Liver (tissue), 9 donors: ENCODE measurements around the gene DHRS1. TPM values are rescaled to one million over a fixed set of nuclear protein-coding genes. Genes with fewer than 3 reads are reported as not detected.

ENCODE experiments used
- DNase-seq: peaks from one replicate; pipeline ENCODE4 v3.0.0-alpha.2; 2017; ENCODE audit warnings: low spot score
- H3K27ac ChIP-seq, 2 donors: one replicate each; pipeline ENCODE4 v1.7.0; 2013; ENCODE audit warnings: inconsistent platforms in 2 of 2, low read length in 2 of 2, control low read depth in 1 of 2, low read depth in 1 of 2, mild to moderate bottlenecking in 1 of 2
- H3K27me3 ChIP-seq, 4 donors: one replicate each; pipeline versions ENCODE4 v1.6.1 to v1.7.0; 2013; ENCODE audit warnings: low read length in 3 of 4, inconsistent platforms in 1 of 4, mild to moderate bottlenecking in 1 of 4, moderate library complexity in 1 of 4; ENCODE audit not compliant: control insufficient read depth in 4 of 4, insufficient read depth in 4 of 4
- H3K36me3 ChIP-seq, 4 donors: one replicate each; pipeline versions ENCODE4 v1.6.1 to v1.7.0; 2013; ENCODE audit warnings: low read length in 3 of 4, mild to moderate bottlenecking in 3 of 4, low read depth in 1 of 4, moderate library complexity in 1 of 4; ENCODE audit not compliant: control insufficient read depth in 4 of 4, insufficient read depth in 3 of 4
- H3K4me1 ChIP-seq, 4 donors: one replicate each; pipeline versions ENCODE4 v1.6.1 to v1.7.0; 2013; ENCODE audit warnings: low read length in 3 of 4, mild to moderate bottlenecking in 3 of 4, moderate library complexity in 1 of 4; ENCODE audit not compliant: control insufficient read depth in 4 of 4, insufficient read depth in 4 of 4
- H3K4me3 ChIP-seq, 3 donors: one replicate each; pipeline versions ENCODE4 v1.6.1 to v1.7.0; 2013; ENCODE audit warnings: low read length in 3 of 3, control low read depth in 1 of 3, low read depth in 1 of 3, mild to moderate bottlenecking in 1 of 3
- H3K9ac ChIP-seq, 2 donors: one replicate each; pipeline ENCODE4 v1.7.0; 2013; ENCODE audit warnings: low read length in 2 of 2, mild to moderate bottlenecking in 2 of 2, moderate library complexity in 2 of 2, control low read depth in 1 of 2, low read depth in 1 of 2
- H3K9me3 ChIP-seq, 4 donors: one replicate each; pipeline versions ENCODE4 v1.6.1 to v1.7.0; 2013; ENCODE audit warnings: low read length in 3 of 4; ENCODE audit not compliant: control insufficient read depth in 4 of 4
- EGR1 ChIP-seq, 2 donors: IDR thresholded peaks; 2 replicates each; pipeline ENCODE4 v1.6.1; 2016 to 2018; ENCODE audit warnings: antibody characterized with exemption in 2 of 2, low read depth in 2 of 2
- FOXA1 ChIP-seq: IDR thresholded peaks from 2 replicates; pipeline ENCODE4 v1.6.1; 2016; ENCODE audit warnings: antibody characterized with exemption
- FOXA2 ChIP-seq: IDR thresholded peaks from 2 replicates; pipeline ENCODE4 v1.6.1; 2016; ENCODE audit warnings: antibody characterized with exemption
- HNF4A ChIP-seq, 2 donors: conservative IDR thresholded peaks; 2 replicates each; pipeline ENCODE4 v1.6.1; 2016; ENCODE audit warnings: antibody characterized with exemption in 2 of 2, mild to moderate bottlenecking in 2 of 2
- HNF4G ChIP-seq: IDR thresholded peaks from 2 replicates; pipeline ENCODE4 v1.6.1; 2016; ENCODE audit warnings: antibody characterized with exemption
- JUND ChIP-seq, 2 donors: IDR thresholded peaks; 2 replicates each; pipeline ENCODE4 v1.6.1; 2016; ENCODE audit warnings: antibody characterized with exemption in 2 of 2
- NR2F2 ChIP-seq: IDR thresholded peaks from 2 replicates; pipeline ENCODE4 v1.6.1; 2016; ENCODE audit warnings: antibody characterized with exemption
- RAD21 ChIP-seq, 2 donors: IDR thresholded peaks; 2 replicates each; pipeline ENCODE4 v1.6.1; 2016; ENCODE audit warnings: antibody characterized with exemption in 2 of 2, mild to moderate bottlenecking in 2 of 2
- RXRA ChIP-seq, 2 donors: IDR thresholded peaks; 2 replicates each; pipeline ENCODE4 v1.6.1; 2017 to 2018; ENCODE audit warnings: antibody characterized with exemption in 2 of 2, mild to moderate bottlenecking in 1 of 2
- SP1 ChIP-seq: IDR thresholded peaks from 2 replicates; pipeline ENCODE4 v1.6.1; 2018; ENCODE audit warnings: antibody characterized with exemption, mild to moderate bottlenecking
- TAF1 ChIP-seq: conservative IDR thresholded peaks from 2 replicates; pipeline ENCODE4 v1.6.1; 2016; ENCODE audit warnings: antibody characterized with exemption, mild to moderate bottlenecking
- YY1 ChIP-seq: IDR thresholded peaks from 2 replicates; pipeline ENCODE4 v1.6.1; 2016; ENCODE audit warnings: antibody characterized with exemption, mild to moderate bottlenecking
- WGBS: extraction: QIAGEN DNeasy Blood & Tissue Kit; methylation state at CpG from one replicate; pipeline ENCODE4 v1.1.7; 2013; 5-methylcytosine and 5-hydroxymethylcytosine counted together
- polyA plus RNA-seq, 2 donors: library from polyadenylated mRNA; stranded (reverse) in 1 of 2; unstranded in 1 of 2; fragments of 200-250 nt in 1 of 2; fragments of >200 nt in 1 of 2; fragmentation: Nextera tagmentation in 1 of 2; extraction: Ambion mirVana in 1 of 2; gene quantifications; one replicate each; pipeline versions ENCODE4 v1.2.1 to v1.2.3, GENCODE V29; 2013 to 2015
- total RNA-seq, 2 donors: library from RNA; depleted of rRNA; stranded (reverse); fragments of >200 nt; gene quantifications; one replicate each; pipeline ENCODE4 v1.2.3, GENCODE V29; 2014
- TF ChIP-seq, protein P1 (sequence below): IDR thresholded peaks from 2 replicates; pipeline ENCODE4 v1.6.1; 2016; ENCODE audit warnings: antibody characterized with exemption
- TF ChIP-seq, protein P2 (sequence below): IDR thresholded peaks from 2 replicates; pipeline ENCODE4 v1.6.1; 2016; ENCODE audit warnings: antibody characterized with exemption, mild to moderate bottlenecking
- TF ChIP-seq, protein P3 (sequence below): fragments of 150-350 bp; IDR thresholded peaks from 2 replicates; pipeline ENCODE4 v1.5.1; 2017; ENCODE audit warnings: improper control_type of control experiment, low read depth, low read length; ENCODE audit not compliant: missing input control
- TF ChIP-seq, protein P4 (sequence below): IDR thresholded peaks from 2 replicates; pipeline ENCODE4 v1.6.1; 2016; ENCODE audit warnings: antibody characterized with exemption
- TF ChIP-seq, protein P5 (sequence below): IDR thresholded peaks from 2 replicates; pipeline ENCODE4 v1.6.1; 2016; ENCODE audit warnings: antibody characterized with exemption
- donor health status: healthy.
- donor health status: healthy.
- donor health status: healthy.
- donor health status: healthy.
- donor health status: healthy.

The DHRS1 gene
- total and polyA plus RNA-seq, 4 donors = 30.3 to 84.9 (median 50.2) TPM

GRCh38 chr14:24258548-24259265 is 40.9 kb downstream of the DHRS1 start:
- no peak overlapping the region for H3K4me3 ChIP-seq
- H3K9ac ChIP-seq = no peak overlapping the region
- H3K9me3 ChIP-seq = no peaks in the 10 kb centered on the region
- no peaks in the 10 kb centered on the region for H3K27me3 ChIP-seq
- 91% methylated on average over 18 of the region's 18 CpGs for WGBS
- TF ChIP-seq FOXA2 = no peak
- TF ChIP-seq TAF1 = no peak
- no peak for TF ChIP-seq JUND (IDR thresholded peaks at IDR 0.05)
- no peak for TF ChIP-seq HNF4G
- no peak for TF ChIP-seq SP1
- TF ChIP-seq RXRA (IDR thresholded peaks at IDR 0.05) = no peak
- TF ChIP-seq FOXA1 = no peak
- TF ChIP-seq NR2F2 = no peak
- TF ChIP-seq, protein P1, sequence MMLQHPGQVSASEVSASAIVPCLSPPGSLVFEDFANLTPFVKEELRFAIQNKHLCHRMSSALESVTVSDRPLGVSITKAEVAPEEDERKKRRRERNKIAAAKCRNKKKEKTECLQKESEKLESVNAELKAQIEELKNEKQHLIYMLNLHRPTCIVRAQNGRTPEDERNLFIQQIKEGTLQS = no peak
- no peak for TF ChIP-seq RAD21 (IDR thresholded peaks at IDR 0.05)
- TF ChIP-seq, protein P2, sequence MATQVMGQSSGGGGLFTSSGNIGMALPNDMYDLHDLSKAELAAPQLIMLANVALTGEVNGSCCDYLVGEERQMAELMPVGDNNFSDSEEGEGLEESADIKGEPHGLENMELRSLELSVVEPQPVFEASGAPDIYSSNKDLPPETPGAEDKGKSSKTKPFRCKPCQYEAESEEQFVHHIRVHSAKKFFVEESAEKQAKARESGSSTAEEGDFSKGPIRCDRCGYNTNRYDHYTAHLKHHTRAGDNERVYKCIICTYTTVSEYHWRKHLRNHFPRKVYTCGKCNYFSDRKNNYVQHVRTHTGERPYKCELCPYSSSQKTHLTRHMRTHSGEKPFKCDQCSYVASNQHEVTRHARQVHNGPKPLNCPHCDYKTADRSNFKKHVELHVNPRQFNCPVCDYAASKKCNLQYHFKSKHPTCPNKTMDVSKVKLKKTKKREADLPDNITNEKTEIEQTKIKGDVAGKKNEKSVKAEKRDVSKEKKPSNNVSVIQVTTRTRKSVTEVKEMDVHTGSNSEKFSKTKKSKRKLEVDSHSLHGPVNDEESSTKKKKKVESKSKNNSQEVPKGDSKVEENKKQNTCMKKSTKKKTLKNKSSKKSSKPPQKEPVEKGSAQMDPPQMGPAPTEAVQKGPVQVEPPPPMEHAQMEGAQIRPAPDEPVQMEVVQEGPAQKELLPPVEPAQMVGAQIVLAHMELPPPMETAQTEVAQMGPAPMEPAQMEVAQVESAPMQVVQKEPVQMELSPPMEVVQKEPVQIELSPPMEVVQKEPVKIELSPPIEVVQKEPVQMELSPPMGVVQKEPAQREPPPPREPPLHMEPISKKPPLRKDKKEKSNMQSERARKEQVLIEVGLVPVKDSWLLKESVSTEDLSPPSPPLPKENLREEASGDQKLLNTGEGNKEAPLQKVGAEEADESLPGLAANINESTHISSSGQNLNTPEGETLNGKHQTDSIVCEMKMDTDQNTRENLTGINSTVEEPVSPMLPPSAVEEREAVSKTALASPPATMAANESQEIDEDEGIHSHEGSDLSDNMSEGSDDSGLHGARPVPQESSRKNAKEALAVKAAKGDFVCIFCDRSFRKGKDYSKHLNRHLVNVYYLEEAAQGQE = no peak
- TF ChIP-seq, protein P3, sequence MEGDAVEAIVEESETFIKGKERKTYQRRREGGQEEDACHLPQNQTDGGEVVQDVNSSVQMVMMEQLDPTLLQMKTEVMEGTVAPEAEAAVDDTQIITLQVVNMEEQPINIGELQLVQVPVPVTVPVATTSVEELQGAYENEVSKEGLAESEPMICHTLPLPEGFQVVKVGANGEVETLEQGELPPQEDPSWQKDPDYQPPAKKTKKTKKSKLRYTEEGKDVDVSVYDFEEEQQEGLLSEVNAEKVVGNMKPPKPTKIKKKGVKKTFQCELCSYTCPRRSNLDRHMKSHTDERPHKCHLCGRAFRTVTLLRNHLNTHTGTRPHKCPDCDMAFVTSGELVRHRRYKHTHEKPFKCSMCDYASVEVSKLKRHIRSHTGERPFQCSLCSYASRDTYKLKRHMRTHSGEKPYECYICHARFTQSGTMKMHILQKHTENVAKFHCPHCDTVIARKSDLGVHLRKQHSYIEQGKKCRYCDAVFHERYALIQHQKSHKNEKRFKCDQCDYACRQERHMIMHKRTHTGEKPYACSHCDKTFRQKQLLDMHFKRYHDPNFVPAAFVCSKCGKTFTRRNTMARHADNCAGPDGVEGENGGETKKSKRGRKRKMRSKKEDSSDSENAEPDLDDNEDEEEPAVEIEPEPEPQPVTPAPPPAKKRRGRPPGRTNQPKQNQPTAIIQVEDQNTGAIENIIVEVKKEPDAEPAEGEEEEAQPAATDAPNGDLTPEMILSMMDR = no peak
- no peak for TF ChIP-seq HNF4A (conservative IDR thresholded peaks at IDR 0.05)
- no peak for TF ChIP-seq YY1
- no peaks in the 10 kb centered on the region for H3K4me1 ChIP-seq
- peaks cover 0 to 9% (median 1%) of the 10 kb centered on the region in 4 donors for H3K36me3 ChIP-seq
- H3K27ac ChIP-seq = no peak overlapping the region
- DNase-seq = no peak

- H3K4me3 ChIP-seq = no peak overlapping the region
- no peak for DNase-seq
- no peak overlapping the region for H3K9ac ChIP-seq
- no peak overlapping the region for H3K27ac ChIP-seq
- peaks cover 0 to 10% (median 1%) of the 10 kb centered on the region in 4 donors for H3K36me3 ChIP-seq
- H3K4me1 ChIP-seq = no peaks in the 10 kb centered on the region
- no peaks in the 10 kb centered on the region for H3K27me3 ChIP-seq
- WGBS = 94% methylated on average over 9 of the region's 9 CpGs
- no peaks in the 10 kb centered on the region for H3K9me3 ChIP-seq
- no peak for TF ChIP-seq FOXA1
- TF ChIP-seq, protein P4, sequence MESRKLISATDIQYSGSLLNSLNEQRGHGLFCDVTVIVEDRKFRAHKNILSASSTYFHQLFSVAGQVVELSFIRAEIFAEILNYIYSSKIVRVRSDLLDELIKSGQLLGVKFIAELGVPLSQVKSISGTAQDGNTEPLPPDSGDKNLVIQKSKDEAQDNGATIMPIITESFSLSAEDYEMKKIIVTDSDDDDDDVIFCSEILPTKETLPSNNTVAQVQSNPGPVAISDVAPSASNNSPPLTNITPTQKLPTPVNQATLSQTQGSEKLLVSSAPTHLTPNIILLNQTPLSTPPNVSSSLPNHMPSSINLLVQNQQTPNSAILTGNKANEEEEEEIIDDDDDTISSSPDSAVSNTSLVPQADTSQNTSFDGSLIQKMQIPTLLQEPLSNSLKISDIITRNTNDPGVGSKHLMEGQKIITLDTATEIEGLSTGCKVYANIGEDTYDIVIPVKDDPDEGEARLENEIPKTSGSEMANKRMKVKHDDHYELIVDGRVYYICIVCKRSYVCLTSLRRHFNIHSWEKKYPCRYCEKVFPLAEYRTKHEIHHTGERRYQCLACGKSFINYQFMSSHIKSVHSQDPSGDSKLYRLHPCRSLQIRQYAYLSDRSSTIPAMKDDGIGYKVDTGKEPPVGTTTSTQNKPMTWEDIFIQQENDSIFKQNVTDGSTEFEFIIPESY = no peak
- TF ChIP-seq RXRA (IDR thresholded peaks at IDR 0.05) = no peak
- TF ChIP-seq, protein P2 = no peak
- TF ChIP-seq SP1 = no peak
- no peak for TF ChIP-seq TAF1
- no peak for TF ChIP-seq FOXA2
- no peak for TF ChIP-seq EGR1 (IDR thresholded peaks at IDR 0.05; ENCODE audit: low read depth in 2 of 2)
- TF ChIP-seq, protein P5, sequence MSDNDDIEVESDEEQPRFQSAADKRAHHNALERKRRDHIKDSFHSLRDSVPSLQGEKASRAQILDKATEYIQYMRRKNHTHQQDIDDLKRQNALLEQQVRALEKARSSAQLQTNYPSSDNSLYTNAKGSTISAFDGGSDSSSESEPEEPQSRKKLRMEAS = no peak
These were observed 41.5 kb downstream of the DHRS1 start for GRCh38 chr14:24258119-24258518.
